Stimulated activated CD8-positive, alpha-beta memory T cell treated with anti-CD3 and anti-CD28 coated beads, Interleukin-4, amount 100 ng/mL, for 4 hours (primary cell): ENCODE results near the gene ULBP2.
A peak's percentile ranks its signal among the peaks of the same experiment; 100 is the strongest.
"Not testable (repeated sequence)": the region's sequence is repeated elsewhere in the genome, so short reads cannot be mapped to it uniquely, and the experiment has no call there.

Source experiments
- DNase-seq, 2 donors: peaks; one replicate each; pipeline ENCODE4 v3.0.0-alpha.2; 2020; ENCODE audit warnings: low read depth in 2 of 2, low spot score in 1 of 2

Gene ULBP2

GRCh38 chr6:149948616-149949015, 6.8 kb downstream of the ULBP2 start:
- no peak for DNase-seq

- DNase-seq: no peak
Measured at GRCh38 chr6:149950423-149950822, 8.6 kb downstream of the ULBP2 start.

GRCh38 chr6:149951096-149951495, 9.3 kb downstream of the ULBP2 start:
- no peak for DNase-seq

- no peak for DNase-seq
Measured at GRCh38 chr6:149951626-149952025, 9.8 kb downstream of the ULBP2 start.

GRCh38 chr6:149953390-149953789, 11.6 kb downstream of the ULBP2 start:
- not testable (repeated sequence) for DNase-seq

GRCh38 chr6:149953934-149954327, 12.1 kb downstream of the ULBP2 start:
- DNase-seq: not testable (repeated sequence)

- not testable (repeated sequence) for DNase-seq
Measured at GRCh38 chr6:149954328-149954983, 12.6 kb downstream of the ULBP2 start.

GRCh38 chr6:149954984-149955653, 13.3 kb downstream of the ULBP2 start:
- DNase-seq: not testable (repeated sequence)

- DNase-seq: not testable (repeated sequence)
Measured at GRCh38 chr6:149955654-149956317, 14.0 kb downstream of the ULBP2 start.

- not testable (repeated sequence) for DNase-seq
Measured at GRCh38 chr6:149958124-149958523, 16.3 kb downstream of the ULBP2 start.

GRCh38 chr6:149959806-149960205, 18.0 kb downstream of the ULBP2 start:
- DNase-seq: not testable (repeated sequence)

- no peak for DNase-seq
Measured at GRCh38 chr6:149960488-149960887, 18.7 kb downstream of the ULBP2 start.

- no peak for DNase-seq
Measured at GRCh38 chr6:149961728-149962425, 20.1 kb downstream of the ULBP2 start.

GRCh38 chr6:149962461-149963211, 20.8 kb downstream of the ULBP2 start:
- no peak for DNase-seq

- DNase-seq: no peak
Measured at GRCh38 chr6:149963212-149963461, 21.3 kb downstream of the ULBP2 start.

GRCh38 chr6:149963462-149964307, 21.9 kb downstream of the ULBP2 start, which contains the start of gene ULBP1:
Gene ULBP1 (plus strand): TSS chr6:149963943. CDS start chr6:149964050, 107 bp downstream.
- DNase-seq: peak; percentile 53 to 57

- no peak for DNase-seq
Measured at GRCh38 chr6:149964308-149965193, 22.7 kb downstream of the ULBP2 start.

- DNase-seq: no peak
Measured at GRCh38 chr6:149965194-149966020, 23.6 kb downstream of the ULBP2 start.
